ENCODE data around the gene CNTNAP5. TPM values are rescaled to one million over a fixed set of nuclear protein-coding genes. Genes with fewer than 3 reads are reported as not detected.

CNTNAP5 gene
- total RNA-seq, 2 experiments from 2014 or later: not detected

DNA sequence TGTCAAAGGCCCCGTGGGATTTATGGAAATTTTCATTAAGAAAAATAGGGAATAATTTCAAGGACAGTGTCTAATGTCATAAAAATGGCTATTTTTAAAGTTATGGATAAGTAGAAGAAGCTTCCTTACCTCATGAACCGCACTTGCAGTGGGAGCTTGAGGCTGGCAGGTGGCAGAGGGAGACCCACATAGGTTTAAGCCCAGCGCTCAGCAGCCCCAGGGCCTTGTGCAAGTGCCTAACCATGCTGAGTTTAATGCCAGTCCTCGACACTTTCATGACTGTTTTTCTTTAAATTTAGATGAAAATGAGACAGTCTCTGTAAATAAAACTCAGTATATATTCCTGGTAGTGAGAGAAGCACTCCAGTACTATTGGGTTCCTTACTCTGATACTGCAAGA lies 285.6 kb downstream of the CNTNAP5 start:
- Histone ChIP-seq H3K9me3 (ENCODE audit: control insufficient read depth in 1 of 2, insufficient read depth in 1 of 2, low read length in 2 of 2) (peaks cover 0 to 3% of the 10 kb centered on the region in 2 experiments), H3K27me3 (ENCODE audit: control insufficient read depth in 1 of 2, insufficient read depth in 2 of 2, low read length in 2 of 2) (no peaks in the 10 kb centered on the region), H3K27ac (ENCODE audit: low read depth in 1 of 2, low read length in 2 of 2) (no peak overlapping the region), H3K4me3 (ENCODE audit: low read length) (no peak overlapping the region), H3K4me1 (ENCODE audit: insufficient read depth, low read length) (no peaks in the 10 kb centered on the region), H3K36me3 (ENCODE audit: insufficient read depth, low read length) (no peaks in the 10 kb centered on the region)
- Mint-ChIP-seq H3K4me3 (no peak overlapping the region), H3K9me3 (peaks cover 13% of the 10 kb centered on the region), H3K27me3 (no peaks in the 10 kb centered on the region), H3K4me1 (ENCODE audit: low read depth) (no peaks in the 10 kb centered on the region), H3K36me3 (ENCODE audit: low read depth) (no peaks in the 10 kb centered on the region), H3K27ac (no peak overlapping the region)
- CTCF ChIA-PET: no interaction called here
- intact Hi-C loops (cut with DNase I, micrococcal nuclease): no loop called here
- DNase-seq: no peak
- POLR2A ChIA-PET: no interaction called here
- TF ChIP-seq CTCF (IDR thresholded peaks at IDR 0.05): no peak
- no peak for ATAC-seq (ENCODE audit: poor library complexity)

GRCh38 chr2:124314084-124314483 lies 289.0 kb downstream of the CNTNAP5 start:
- Mint-ChIP-seq H3K9me3 (peaks cover 9% of the 10 kb centered on the region), H3K36me3 (ENCODE audit: low read depth) (no peaks in the 10 kb centered on the region), H3K4me3 (no peak overlapping the region), H3K27ac (no peak overlapping the region), H3K27me3 (no peaks in the 10 kb centered on the region), H3K4me1 (ENCODE audit: low read depth) (no peaks in the 10 kb centered on the region)
- CTCF ChIA-PET: no interaction called here
- DNase-seq (no peak), ATAC-seq (ENCODE audit: poor library complexity) (no peak)
- Histone ChIP-seq H3K4me1 (ENCODE audit: insufficient read depth, low read length) (no peaks in the 10 kb centered on the region), H3K9me3 (ENCODE audit: control insufficient read depth in 1 of 2, insufficient read depth in 1 of 2, low read length in 2 of 2) (peaks cover 0 to 3% of the 10 kb centered on the region in 2 experiments), H3K27me3 (ENCODE audit: control insufficient read depth in 1 of 2, insufficient read depth in 2 of 2, low read length in 2 of 2) (no peaks in the 10 kb centered on the region), H3K36me3 (ENCODE audit: insufficient read depth, low read length) (no peaks in the 10 kb centered on the region), H3K4me3 (ENCODE audit: low read length) (no peak overlapping the region), H3K27ac (ENCODE audit: low read depth in 1 of 2, low read length in 2 of 2) (no peak overlapping the region)
- intact Hi-C loops (cut with DNase I, micrococcal nuclease): no loop called here
- POLR2A ChIA-PET: no interaction called here
- TF ChIP-seq CTCF (IDR thresholded peaks at IDR 0.05): no peak

DNA sequence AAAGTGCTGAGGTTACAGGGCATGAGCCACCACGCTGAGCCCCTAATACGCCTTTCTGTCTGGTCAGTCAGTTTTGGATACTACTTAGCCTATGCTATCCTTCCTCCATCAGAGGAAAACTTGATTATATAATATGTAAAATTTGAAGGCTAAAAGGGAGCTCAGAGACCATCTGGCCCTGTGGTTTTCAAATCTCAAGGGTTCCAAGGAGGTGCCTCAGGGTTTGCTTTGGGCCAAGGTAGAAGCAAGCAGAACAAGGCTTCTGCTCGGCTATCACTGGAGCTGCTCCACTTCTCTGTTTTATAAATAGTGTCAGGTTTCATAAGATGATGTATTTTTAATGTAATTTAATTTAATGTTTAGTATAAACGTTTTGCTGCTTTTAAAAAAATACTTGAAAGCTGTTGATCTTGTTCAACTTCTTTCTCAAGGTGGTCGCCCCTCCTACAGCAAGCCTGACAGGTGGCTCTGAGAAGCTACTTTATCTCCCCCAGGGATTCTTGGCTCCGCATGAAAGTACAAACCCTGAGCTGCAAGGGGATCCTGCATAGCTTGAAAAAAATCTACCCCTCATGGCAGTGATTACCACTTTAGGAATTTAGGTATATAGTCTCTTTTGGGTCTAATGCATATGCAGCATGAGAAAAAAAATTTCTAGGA lies 290.3 kb downstream of the CNTNAP5 start:
- H3K4me3 ChIP-seq (ENCODE audit: low read length): no peak overlapping the region
- H3K9me3 ChIP-seq (ENCODE audit: control insufficient read depth in 1 of 2, insufficient read depth in 1 of 2, low read length in 2 of 2): peaks cover 0 to 3% of the 10 kb centered on the region in 2 experiments
- ChIA-PET CTCF (no interaction called here), POLR2A (no interaction called here)
- H3K4me1 ChIP-seq (ENCODE audit: insufficient read depth, low read length): no peaks in the 10 kb centered on the region
- H3K27me3 Mint-ChIP-seq: no peaks in the 10 kb centered on the region
- H3K27ac Mint-ChIP-seq: no peak overlapping the region
- peaks cover 10% of the 10 kb centered on the region for H3K9me3 Mint-ChIP-seq
- H3K27me3 ChIP-seq (ENCODE audit: control insufficient read depth in 1 of 2, insufficient read depth in 2 of 2, low read length in 2 of 2): no peaks in the 10 kb centered on the region
- no peak for DNase-seq
- ATAC-seq (ENCODE audit: poor library complexity): no peak
- H3K36me3 ChIP-seq (ENCODE audit: insufficient read depth, low read length): no peaks in the 10 kb centered on the region
- no peak overlapping the region for H3K4me3 Mint-ChIP-seq
- intact Hi-C loops (cut with DNase I, micrococcal nuclease): no loop called here
- H3K36me3 Mint-ChIP-seq (ENCODE audit: low read depth): no peaks in the 10 kb centered on the region
- no peak for TF ChIP-seq CTCF (IDR thresholded peaks at IDR 0.05)
- no peak overlapping the region for H3K27ac ChIP-seq (ENCODE audit: low read depth in 1 of 2, low read length in 2 of 2)
- no peaks in the 10 kb centered on the region for H3K4me1 Mint-ChIP-seq (ENCODE audit: low read depth)
